SU-DHL-6 (cell line): Measurements from ENCODE around the gene RHEB.

Experiments
- CTCF ChIP-seq: fragments of 200-600 bp; sonication (generic); IDR thresholded peaks from one replicate; pipeline ENCODE4 v1.5.1; 2017; ENCODE audit warnings: antibody characterized with exemption, mild to moderate bottlenecking, low read length, moderate library complexity; ENCODE audit not compliant: insufficient read depth, poor library complexity, severe bottlenecking
- EZH2phosphoT487 ChIP-seq: fragments of 200-600 bp; sonication (generic), shearing (Covaris generic); conservative IDR thresholded peaks from 2 replicates; pipeline ENCODE4 v1.6.1; 2018; ENCODE audit warnings: mild to moderate bottlenecking, antibody characterized with exemption, low read length, moderate library complexity, mixed read lengths

- TF ChIP-seq CTCF, result no peak
- TF ChIP-seq EZH2phosphoT487, result no peak
Observed at GRCh38 chr7:151456276-151456675, 63.4 kb downstream of the RHEB start.
